Left ventricle myocardium superior (tissue), 1 donor: ENCODE results near the gene TIMP3. TPM values are rescaled to one million over a fixed set of nuclear protein-coding genes. Genes with fewer than 3 reads are reported as not detected.
A peak's percentile ranks its signal among the peaks of the same experiment; 100 is the strongest.

Experiments
- ATAC-seq: fragments of 200-7000 bp; cut with Tn5 transposase; one replicate; pipeline ENCODE4 v1.9.1; 2020; ENCODE audit warnings: mild to moderate bottlenecking, moderate library complexity
- DNase-seq: peaks from one replicate; pipeline ENCODE4 v3.0.0-alpha.2; 2020
- intact Hi-C: fragments of 100-400 bp; cut with micrococcal nuclease; formaldehyde crosslinking; loops from one replicate; pipeline ENCODE4 v1.11.0; 2022
- total RNA-seq: library from RNA; stranded (reverse); fragmentation: NEBNext Ultra II Directional; extraction: Animal tissue kit (Norgen Biotek cat#: 25700); gene quantifications from one replicate; pipeline ENCODE4 v1.2.1, GENCODE V29; 2021
- donor health status: DM: no; HTN: yes; CAD: no; lungs with severe emphysema.

The TIMP3 gene
- total RNA-seq, 1 donor from 2014 or later = 256 TPM

GRCh38 chr22:32846780-32847491 is 45.4 kb downstream of the TIMP3 start:
- intact Hi-C loops = no loop called here
- DNase-seq (no peak), ATAC-seq (peak; percentile 22)

- no peak for DNase-seq
- intact Hi-C loops = no loop called here
- ATAC-seq = no peak
These were observed 46.7 kb downstream of the TIMP3 start for GRCh38 chr22:32848226-32848625.

GRCh38 chr22:32849501-32849900 is 48.0 kb downstream of the TIMP3 start:
- no peak for ATAC-seq
- DNase-seq = no peak
- intact Hi-C loops = no loop called here

GRCh38 chr22:32850157-32850556 is 48.7 kb downstream of the TIMP3 start:
- intact Hi-C loops = no loop called here
- ATAC-seq (no peak), DNase-seq (no peak)

GRCh38 chr22:32850591-32851517 is 49.3 kb downstream of the TIMP3 start:
- ATAC-seq = peak; percentile 56
- intact Hi-C loops = no loop called here
- DNase-seq = peak; percentile 93

GRCh38 chr22:32852395-32853251 is 51.1 kb downstream of the TIMP3 start:
- intact Hi-C loops = no loop called here
- ATAC-seq (peak; percentile 78), DNase-seq (peak; percentile 89)

GRCh38 chr22:32853662-32854061 is 52.2 kb downstream of the TIMP3 start:
- DNase-seq = no peak
- intact Hi-C loops = no loop called here

GRCh38 chr22:32854351-32854804 is 52.9 kb downstream of the TIMP3 start:
- intact Hi-C loops = no loop called here
- ATAC-seq (peak; percentile 1), DNase-seq (peak; percentile 69)

More at GRCh38 chr22:32853662-32854061, 52.2 kb downstream of the TIMP3 start:
- no peak for ATAC-seq

- ATAC-seq = no peak
- DNase-seq = no peak
- intact Hi-C loops = no loop called here
These were observed 53.7 kb downstream of the TIMP3 start for GRCh38 chr22:32855045-32855756.

GRCh38 chr22:32858121-32858703 is 56.7 kb downstream of the TIMP3 start:
- DNase-seq (no peak), ATAC-seq (no peak)
- intact Hi-C loops = no loop called here

GRCh38 chr22:32858957-32859356 is 57.5 kb downstream of the TIMP3 start:
- intact Hi-C loops = no loop called here
- DNase-seq = no peak
- ATAC-seq = no peak

- ATAC-seq (no peak), DNase-seq (no peak)
- intact Hi-C loops = no loop called here
These were observed 58.2 kb downstream of the TIMP3 start for GRCh38 chr22:32859743-32860142.

GRCh38 chr22:32861330-32861729 is 59.8 kb downstream of the TIMP3 start:
- DNase-seq (no peak), ATAC-seq (no peak)
- intact Hi-C loops = no loop called here

GRCh38 chr22:32862083-32862482 is 60.6 kb downstream of the TIMP3 start:
- DNase-seq (no peak), ATAC-seq (peak; percentile 15)
- intact Hi-C loops = no loop called here

GRCh38 chr22:32862936-32863661 is 61.6 kb downstream of the TIMP3 start:
- intact Hi-C loops = no loop called here
- DNase-seq (no peak), ATAC-seq (peak; percentile 43)

- ATAC-seq (no peak), DNase-seq (no peak)
- intact Hi-C loops = no loop called here
These were observed 62.5 kb downstream of the TIMP3 start for GRCh38 chr22:32864041-32864440.

GRCh38 chr22:32864596-32864995 is 63.1 kb downstream of the TIMP3 start:
- no peak for ATAC-seq
- no peak for DNase-seq
- intact Hi-C loops = no loop called here

GRCh38 chr22:32866953-32867352 is 65.4 kb downstream of the TIMP3 start:
- DNase-seq = no peak
- no peak for ATAC-seq
- intact Hi-C loops = no loop called here
